GM12892 (cell line): ENCODE data around the gene AFF3.
"Not testable (repeated sequence)": the region's sequence is repeated elsewhere in the genome, so short reads cannot be mapped to it uniquely, and the experiment has no call there.

Source experiments
- POLR2A ChIP-seq: IDR thresholded peaks from 2 replicates; pipeline ENCODE4 v1.6.1; 2011; ENCODE audit warnings: low read depth, low read length, control low read depth
- POLR2AphosphoS5 ChIP-seq: IDR thresholded peaks from 2 replicates; pipeline ENCODE4 v1.6.1; 2011; ENCODE audit warnings: low read depth, low read length, control low read depth
- TAF1 ChIP-seq: IDR thresholded peaks from 2 replicates; pipeline ENCODE4 v1.6.1; 2011; ENCODE audit warnings: low read depth, mild to moderate bottlenecking, control low read depth, low read length, borderline replicate concordance

DNA sequence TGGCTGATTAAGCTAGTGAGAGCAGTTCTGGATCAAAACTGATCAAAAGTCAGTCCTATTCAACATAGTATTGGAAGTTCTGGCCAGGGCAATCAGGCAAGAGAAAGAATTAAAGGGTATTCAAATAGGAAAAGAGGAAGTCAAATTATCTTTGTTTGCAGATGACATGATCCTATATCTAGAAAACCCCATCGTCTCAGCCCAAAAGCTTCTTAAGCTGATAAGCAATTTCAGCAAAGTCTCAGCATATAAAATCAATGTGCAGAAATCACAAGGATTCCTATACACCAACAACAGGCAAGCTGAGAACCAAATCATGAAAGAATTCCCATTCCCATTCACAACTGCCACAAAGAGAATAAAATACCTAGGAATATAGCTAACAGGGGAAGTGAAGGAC is 368.7 kb downstream of the AFF3 start:
- TF ChIP-seq POLR2AphosphoS5, POLR2A, TAF1: not testable (repeated sequence)
